DOHH2 (cell line): Measurements from ENCODE around the gene PLCG2.

Experiments used
- H3F3A ChIP-seq: fragments of 200-600 bp; sonication (generic), shearing (Covaris generic); 2 replicates; pipeline ENCODE4 v1.6.0; 2016; ENCODE audit warnings: antibody characterized with exemption, mild to moderate bottlenecking; ENCODE audit not compliant: control insufficient read depth, insufficient read depth
- H3K27ac ChIP-seq: fragments of 200-600 bp; sonication (generic); 2 replicates; pipeline ENCODE4 v1.5.1; 2014; ENCODE audit warnings: low read depth, mild to moderate bottlenecking, low read length, moderate library complexity
- H3K27me3 ChIP-seq: fragments of 200-600 bp; sonication (generic); 2 replicates; pipeline ENCODE4 v1.6.1; 2014; ENCODE audit warnings: mild to moderate bottlenecking, low read length, mixed read lengths; ENCODE audit not compliant: control insufficient read depth
- H3K36me3 ChIP-seq: fragments of 200-600 bp; sonication (generic); 2 replicates; pipeline ENCODE4 v1.6.1; 2014; ENCODE audit warnings: mild to moderate bottlenecking, low read length, moderate library complexity, mixed read lengths; ENCODE audit not compliant: control insufficient read depth
- H3K4me1 ChIP-seq: fragments of 200-600 bp; sonication (generic); 2 replicates; pipeline ENCODE4 v1.6.1; 2014; ENCODE audit warnings: mild to moderate bottlenecking, low read length, mixed read lengths; ENCODE audit not compliant: control insufficient read depth
- H3K4me2 ChIP-seq: fragments of 200-600 bp; sonication (generic); 2 replicates; pipeline ENCODE4 v1.6.0; 2014; ENCODE audit warnings: mild to moderate bottlenecking, low read length, moderate library complexity
- H3K4me3 ChIP-seq: fragments of 200-600 bp; sonication (generic); 2 replicates; pipeline ENCODE4 v1.5.1; 2014; ENCODE audit warnings: mild to moderate bottlenecking, low read length, mixed read lengths
- H3K79me2 ChIP-seq: fragments of 200-600 bp; sonication (generic); 2 replicates; pipeline ENCODE4 v1.6.1; 2014; ENCODE audit warnings: mild to moderate bottlenecking, low read length, mixed read lengths; ENCODE audit not compliant: control insufficient read depth
- H3K9me2 ChIP-seq: fragments of 200-600 bp; sonication (generic); replicated peaks from 2 replicates; pipeline ENCODE4 v1.6.1; 2014; ENCODE audit warnings: mild to moderate bottlenecking, low read length, mixed read lengths; ENCODE audit not compliant: control insufficient read depth
- H3K9me3 ChIP-seq: fragments of 200-600 bp; sonication (generic); 2 replicates; pipeline ENCODE4 v1.6.1; 2014; ENCODE audit warnings: antibody characterized with exemption, low read length, mixed read lengths; ENCODE audit not compliant: control insufficient read depth, insufficient read depth
- H4K20me1 ChIP-seq: fragments of 200-600 bp; sonication (generic); 2 replicates; pipeline ENCODE4 v1.6.0; 2014; ENCODE audit warnings: low read depth, mild to moderate bottlenecking, antibody characterized with exemption, low read length, moderate library complexity; ENCODE audit not compliant: control insufficient read depth, insufficient read depth
- CTCF ChIP-seq: fragments of 200-600 bp; sonication (generic); IDR thresholded peaks from one replicate; pipeline ENCODE4 v1.5.1; 2014; ENCODE audit warnings: antibody characterized with exemption, mild to moderate bottlenecking, low read depth, low read length; ENCODE audit not compliant: poor library complexity, severe bottlenecking
- EZH2phosphoT487 ChIP-seq: fragments of 200-600 bp; sonication (generic); IDR thresholded peaks from 2 replicates; pipeline ENCODE4 v1.6.1; 2017; ENCODE audit warnings: borderline replicate concordance, mild to moderate bottlenecking, antibody characterized with exemption, low read length, moderate library complexity, mixed read lengths

Gene PLCG2

GRCh38 chr16:81787659-81788058 lies 8.6 kb downstream of the PLCG2 start:
- Histone ChIP-seq H3K4me2 (no peak overlapping the region), H3K9me3 (no peaks in the 10 kb centered on the region), H3K27me3 (no peaks in the 10 kb centered on the region), H3F3A (peaks cover 3% of the 10 kb centered on the region; the same call in 1 of the 2 replicates), H3K4me3 (no peak overlapping the region), H3K27ac (no peak overlapping the region), H3K4me1 (peaks cover 85% of the 10 kb centered on the region), H3K9me2 (no peaks in the 10 kb centered on the region), H3K36me3 (peaks cover 93% of the 10 kb centered on the region), H4K20me1 (peaks cover 36% of the 10 kb centered on the region), H3K79me2 (peaks cover 100% of the 10 kb centered on the region)
- TF ChIP-seq EZH2phosphoT487 (no peak), CTCF (no peak)

GRCh38 chr16:81790277-81790676 lies 11.2 kb downstream of the PLCG2 start:
- H3K4me3 ChIP-seq = no peak overlapping the region
- H3K27me3 ChIP-seq = no peaks in the 10 kb centered on the region
- H3K9me3 ChIP-seq = no peaks in the 10 kb centered on the region
- H3K4me1 ChIP-seq = peaks cover 84% of the 10 kb centered on the region
- no peaks in the 10 kb centered on the region for H3K9me2 ChIP-seq
- TF ChIP-seq EZH2phosphoT487 (no peak), CTCF (no peak)
- H4K20me1 ChIP-seq = peaks cover 24% of the 10 kb centered on the region
- H3K27ac ChIP-seq = peak overlapping the region; percentile 5; the same call in 1 of the 2 replicates
- H3F3A ChIP-seq = peaks cover 25% of the 10 kb centered on the region
- H3K4me2 ChIP-seq = no peak overlapping the region
- H3K79me2 ChIP-seq = peaks cover 100% of the 10 kb centered on the region
- peaks cover 92% of the 10 kb centered on the region for H3K36me3 ChIP-seq

- no peak overlapping the region for H3K27ac ChIP-seq
- no peaks in the 10 kb centered on the region for H3K9me2 ChIP-seq
- peaks cover 32% of the 10 kb centered on the region for H3F3A ChIP-seq
- no peaks in the 10 kb centered on the region for H3K9me3 ChIP-seq
- no peak overlapping the region for H3K4me2 ChIP-seq
- H3K36me3 ChIP-seq = peaks cover 92% of the 10 kb centered on the region
- TF ChIP-seq CTCF (no peak), EZH2phosphoT487 (no peak)
- H3K4me3 ChIP-seq = no peak overlapping the region
- H3K4me1 ChIP-seq = peaks cover 84% of the 10 kb centered on the region
- H4K20me1 ChIP-seq = peaks cover 24% of the 10 kb centered on the region; the same call in 1 of the 2 replicates
- no peaks in the 10 kb centered on the region for H3K27me3 ChIP-seq
- H3K79me2 ChIP-seq = peaks cover 100% of the 10 kb centered on the region
These were observed 11.8 kb downstream of the PLCG2 start for GRCh38 chr16:81790830-81791435.
